GM23338 (cell line): ENCODE results near the gene FGG. TPM values are rescaled to one million over a fixed set of nuclear protein-coding genes. Genes with fewer than 3 reads are reported as not detected.

Source experiments
- ATAC-seq: fragments of 200-7000 bp; cut with Tn5 transposase; 3 replicates; pipeline ENCODE4 v1.9.1; 2020
- DNase-seq: peaks from one replicate; pipeline ENCODE4 v3.0.0-alpha.2; 2015; ENCODE audit warnings: low spot score
- H2AFZ ChIP-seq: fragments of 200-600 bp; sonication (generic); 2 replicates; pipeline ENCODE4 v1.8.0; 2016; ENCODE audit warnings: antibody characterized with exemption, mild to moderate bottlenecking, moderate library complexity
- H3F3A ChIP-seq: fragments of 200-600 bp; sonication (generic); replicated peaks from 2 replicates; pipeline ENCODE4 v1.8.0; 2017; ENCODE audit warnings: antibody characterized with exemption, mixed run types, low read depth
- H3K27ac ChIP-seq: fragments of 200-600 bp; sonication (generic); 2 replicates; pipeline ENCODE4 v1.6.1; 2016; ENCODE audit warnings: low read depth
- H3K27me3 ChIP-seq: fragments of 200-600 bp; sonication (generic); 2 replicates; pipeline ENCODE4 v1.8.0; 2016; ENCODE audit warnings: mild to moderate bottlenecking, mixed run types, moderate library complexity; ENCODE audit not compliant: insufficient read depth
- H3K36me3 ChIP-seq: fragments of 200-600 bp; sonication (generic); 2 replicates; pipeline ENCODE4 v1.8.0; 2016; ENCODE audit warnings: mild to moderate bottlenecking; ENCODE audit not compliant: insufficient read depth
- H3K4me1 ChIP-seq: fragments of 200-600 bp; sonication (generic); 2 replicates; pipeline ENCODE4 v1.8.0; 2016; ENCODE audit warnings: mild to moderate bottlenecking, moderate library complexity; ENCODE audit not compliant: insufficient read depth
- H3K4me2 ChIP-seq: fragments of 200-600 bp; sonication (generic); 2 replicates; pipeline ENCODE4 v1.7.1; 2017; ENCODE audit warnings: mixed run types
- H3K4me3 ChIP-seq: fragments of 200-600 bp; sonication (generic); 2 replicates; pipeline ENCODE4 v1.6.1; 2016; ENCODE audit warnings: mixed run types
- H3K79me2 ChIP-seq: fragments of 200-600 bp; sonication (generic); replicated peaks from 2 replicates; pipeline ENCODE4 v1.8.0; 2017; ENCODE audit warnings: mild to moderate bottlenecking; ENCODE audit not compliant: insufficient read depth
- H3K9me2 ChIP-seq: fragments of 200-600 bp; sonication (generic); 2 replicates; pipeline ENCODE4 v1.8.0; 2017; ENCODE audit not compliant: insufficient read depth
- H4K20me1 ChIP-seq: fragments of 200-600 bp; sonication (generic); replicated peaks from 2 replicates; pipeline ENCODE4 v1.8.0; 2017; ENCODE audit warnings: mild to moderate bottlenecking; ENCODE audit not compliant: insufficient read depth
- H3K27ac Mint-ChIP-seq: 2 replicates; pipeline ENCODE4 v1.8.0; 2020; ENCODE audit warnings: inconsistent platforms, mild to moderate bottlenecking, moderate library complexity, mixed read lengths
- H3K27me3 Mint-ChIP-seq: 3 replicates; pipeline ENCODE4 v1.8.0; 2022; ENCODE audit warnings: low read depth, mild to moderate bottlenecking, moderate library complexity, mixed read lengths, inconsistent platforms; ENCODE audit not compliant: insufficient read depth, poor library complexity
- H3K36me3 Mint-ChIP-seq: 3 replicates; pipeline ENCODE4 v1.8.0; 2021; ENCODE audit warnings: low read depth, mild to moderate bottlenecking, inconsistent platforms, moderate library complexity, mixed read lengths
- H3K4me1 Mint-ChIP-seq: 3 replicates; pipeline ENCODE4 v1.8.0; 2020; ENCODE audit warnings: mild to moderate bottlenecking, inconsistent platforms, mixed read lengths
- H3K4me3 Mint-ChIP-seq: 3 replicates; pipeline ENCODE4 v1.8.0; 2021; ENCODE audit warnings: moderate library complexity, mild to moderate bottlenecking, inconsistent platforms, mixed read lengths
- H3K9me3 Mint-ChIP-seq: 3 replicates; pipeline ENCODE4 v1.8.0; 2020; ENCODE audit warnings: moderate library complexity, mild to moderate bottlenecking, inconsistent platforms, mixed read lengths
- CREB1 ChIP-seq: fragments of 250-450 bp; sonication (Bioruptor Pico); IDR thresholded peaks from 2 replicates; pipeline ENCODE4 v1.5.0; 2020; ENCODE audit warnings: low read depth, mild to moderate bottlenecking, moderate library complexity
- CTCF ChIP-seq, 2 experiments: fragments of 200-600 bp in 1 of 2; sonication (generic) in 1 of 2; conservative IDR thresholded peaks; 2 replicates each; pipeline versions ENCODE4 v1.5.1 to v1.6.1; 2016 to 2017; ENCODE audit warnings: antibody characterized with exemption in 2 of 2, low read depth in 2 of 2, mild to moderate bottlenecking in 2 of 2, moderate library complexity in 1 of 2
- ETS1 ChIP-seq: IDR thresholded peaks from 2 replicates; pipeline ENCODE4 v1.6.1; 2016; ENCODE audit warnings: antibody characterized with exemption
- EZH2phosphoT487 ChIP-seq: fragments of 200-600 bp; sonication (generic); IDR thresholded peaks from one replicate; pipeline ENCODE4 v1.8.1; 2018; ENCODE audit warnings: antibody characterized with exemption; ENCODE audit not compliant: unreplicated experiment
- POLR2AphosphoS5 ChIP-seq: IDR thresholded peaks from 2 replicates; pipeline ENCODE4 v1.6.1; 2016; ENCODE audit warnings: antibody characterized with exemption, low read depth
- REST ChIP-seq: IDR thresholded peaks from one replicate; pipeline ENCODE4 v1.6.1; 2018; ENCODE audit warnings: antibody characterized with exemption; ENCODE audit not compliant: unreplicated experiment
- STAT1 ChIP-seq: IDR thresholded peaks from one replicate; pipeline ENCODE4 v1.6.1; 2016; ENCODE audit warnings: antibody characterized with exemption; ENCODE audit not compliant: unreplicated experiment
- ZNF114 ChIP-seq: fragments of 250-450 bp; sonication (Bioruptor Pico); IDR thresholded peaks from 2 replicates; pipeline ENCODE4 v1.5.0; 2020; ENCODE audit warnings: mild to moderate bottlenecking, moderate library complexity
- polyA plus RNA-seq: library from polyadenylated mRNA; unstranded; fragments of >200 nt; fragmentation: Nextera tagmentation; extraction: Ambion mirVana; gene quantifications from 2 replicates; pipeline ENCODE4 v1.2.1, GENCODE V29; 2016
- total RNA-seq: library from RNA; depleted of rRNA; stranded (reverse); fragments of >200 nt; shearing (Covaris generic); gene quantifications from 2 replicates; pipeline ENCODE4 v1.2.3, GENCODE V29; 2014

The FGG gene
- total and polyA plus RNA-seq, 2 experiments from 2014 or later = not detected

GRCh38 chr4:154643493-154643892 lies 31.0 kb upstream of the FGG start (continued):
- TF ChIP-seq CREB1 (CRISPR knock-in tag) = no peak
- TF ChIP-seq CTCF (conservative IDR thresholded peaks at IDR 0.05; ENCODE audit: low read depth in 2 of 2) = no peak
- TF ChIP-seq ETS1 = no peak
- no peak for TF ChIP-seq POLR2AphosphoS5
- TF ChIP-seq STAT1 = no peak
- TF ChIP-seq EZH2phosphoT487 = no peak
- no peak for TF ChIP-seq ZNF114

- Histone ChIP-seq H3F3A (no peaks in the 10 kb centered on the region), H3K4me3 (no peak overlapping the region), H3K27me3 (no peaks in the 10 kb centered on the region), H4K20me1 (no peaks in the 10 kb centered on the region), H3K4me2 (no peak overlapping the region), H3K4me1 (peaks cover 6% of the 10 kb centered on the region; the same call in 1 of the 2 replicates), H3K36me3 (no peaks in the 10 kb centered on the region), H2AFZ (no peak overlapping the region), H3K9me2 (0 out of 2 replicates have a peak, but pooled peaks cover 5% of the 10 kb centered on the region), H3K27ac (no peak overlapping the region), H3K79me2 (no peaks in the 10 kb centered on the region)
- ATAC-seq = peak; percentile 69
- Mint-ChIP-seq H3K9me3 (no peaks in the 10 kb centered on the region), H3K4me3 (no peak overlapping the region), H3K4me1 (peaks cover 12% of the 10 kb centered on the region), H3K27me3 (peaks cover 2% of the 10 kb centered on the region), H3K36me3 (no peaks in the 10 kb centered on the region; the same call in 2 of the 3 replicates), H3K27ac (peak overlapping the region; percentile 37)
- peak; percentile 27 for DNase-seq
- TF ChIP-seq STAT1 (no peak), CTCF (conservative IDR thresholded peaks at IDR 0.05; ENCODE audit: low read depth in 2 of 2) (peak; percentile 44 to 71)
Observed at GRCh38 chr4:154642373-154643009, 30.0 kb upstream of the FGG start.

GRCh38 chr4:154640999-154641398 lies 28.5 kb upstream of the FGG start:
- Mint-ChIP-seq H3K27ac (no peak overlapping the region), H3K9me3 (peaks cover 3% of the 10 kb centered on the region; the same call in 2 of the 3 replicates)
- ATAC-seq = no peak
- no peak for TF ChIP-seq ZNF114
- no peak for TF ChIP-seq EZH2phosphoT487
- TF ChIP-seq STAT1 = no peak
- TF ChIP-seq POLR2AphosphoS5 = no peak
- no peak for TF ChIP-seq CTCF (conservative IDR thresholded peaks at IDR 0.05; ENCODE audit: low read depth in 2 of 2)
- no peak for TF ChIP-seq REST

More at GRCh38 chr4:154640999-154641398, 28.5 kb upstream of the FGG start:
- no peak overlapping the region for H3K4me3 Mint-ChIP-seq
- H3K27ac ChIP-seq = no peak overlapping the region
- no peaks in the 10 kb centered on the region for H3F3A ChIP-seq
- H2AFZ ChIP-seq = no peak overlapping the region
- H3K9me2 ChIP-seq = no peaks in the 10 kb centered on the region
- DNase-seq = no peak
- no peaks in the 10 kb centered on the region for H4K20me1 ChIP-seq
- no peaks in the 10 kb centered on the region for H3K27me3 ChIP-seq
- no peak overlapping the region for H3K4me2 ChIP-seq
- H3K4me3 ChIP-seq = no peak overlapping the region
- H3K4me1 Mint-ChIP-seq = peaks cover 12% of the 10 kb centered on the region; the same call in 2 of the 3 replicates
- peaks cover 4% of the 10 kb centered on the region; the same call in 1 of the 3 replicates for H3K36me3 Mint-ChIP-seq
- no peaks in the 10 kb centered on the region for H3K36me3 ChIP-seq
- H3K27me3 Mint-ChIP-seq = peaks cover 2% of the 10 kb centered on the region
- no peaks in the 10 kb centered on the region for H3K79me2 ChIP-seq
- peaks cover 6% of the 10 kb centered on the region; the same call in 1 of the 2 replicates for H3K4me1 ChIP-seq
